Measurements from ENCODE around the gene PGC.

DNA sequence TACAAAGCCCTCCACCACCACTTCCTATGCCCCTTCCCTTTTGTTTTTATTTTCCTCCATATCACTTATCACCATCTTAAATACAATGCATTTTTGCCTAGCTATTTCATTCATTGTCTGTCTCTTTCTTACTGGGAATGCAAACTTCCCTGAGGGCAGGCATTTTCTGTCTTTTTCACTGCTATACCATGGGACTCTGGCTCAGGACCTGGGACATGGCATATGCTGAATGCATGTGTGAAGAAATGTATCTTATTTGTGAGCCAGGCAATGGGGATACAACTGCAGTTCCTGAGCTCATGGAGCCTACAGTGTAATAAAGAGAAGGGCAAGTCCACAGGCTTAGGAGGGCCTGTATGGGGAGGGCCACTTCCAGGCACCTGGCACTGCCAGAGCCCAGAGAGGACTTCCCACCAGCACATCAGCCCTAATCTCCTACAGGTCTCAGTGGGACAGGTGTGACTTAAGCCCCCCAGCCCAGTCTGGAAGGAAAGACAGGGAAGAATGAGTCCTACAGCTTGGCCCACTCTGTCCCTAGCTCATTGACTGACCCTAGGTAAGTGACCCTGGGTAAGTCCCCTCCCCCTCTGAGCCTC, 55.0 kb downstream of the PGC start:
- TF ChIP-seq POLR2A (IDR thresholded peaks at IDR 0.05; ENCODE audit: low read depth, low read length), result no peak
- TF ChIP-seq POLR2AphosphoS5 (IDR thresholded peaks at IDR 0.05; ENCODE audit: low read depth, low read length), result no peak

All from GM12892 (cell line).